Loucy (cell line): ENCODE results near the gene C2orf81.

Experiments used
- EZH2phosphoT487 ChIP-seq: fragments of 200-600 bp; IDR thresholded peaks from 2 replicates; pipeline ENCODE4 v1.6.1; 2018; ENCODE audit warnings: antibody characterized with exemption, mild to moderate bottlenecking, moderate library complexity, borderline replicate concordance
- TF ChIP-seq, protein P1 (sequence below): fragments of 200-600 bp; sonication (generic); conservative IDR thresholded peaks from 2 replicates; pipeline ENCODE4 v1.5.1; 2014; ENCODE audit warnings: mild to moderate bottlenecking, antibody characterized with exemption, low read length

DNA sequence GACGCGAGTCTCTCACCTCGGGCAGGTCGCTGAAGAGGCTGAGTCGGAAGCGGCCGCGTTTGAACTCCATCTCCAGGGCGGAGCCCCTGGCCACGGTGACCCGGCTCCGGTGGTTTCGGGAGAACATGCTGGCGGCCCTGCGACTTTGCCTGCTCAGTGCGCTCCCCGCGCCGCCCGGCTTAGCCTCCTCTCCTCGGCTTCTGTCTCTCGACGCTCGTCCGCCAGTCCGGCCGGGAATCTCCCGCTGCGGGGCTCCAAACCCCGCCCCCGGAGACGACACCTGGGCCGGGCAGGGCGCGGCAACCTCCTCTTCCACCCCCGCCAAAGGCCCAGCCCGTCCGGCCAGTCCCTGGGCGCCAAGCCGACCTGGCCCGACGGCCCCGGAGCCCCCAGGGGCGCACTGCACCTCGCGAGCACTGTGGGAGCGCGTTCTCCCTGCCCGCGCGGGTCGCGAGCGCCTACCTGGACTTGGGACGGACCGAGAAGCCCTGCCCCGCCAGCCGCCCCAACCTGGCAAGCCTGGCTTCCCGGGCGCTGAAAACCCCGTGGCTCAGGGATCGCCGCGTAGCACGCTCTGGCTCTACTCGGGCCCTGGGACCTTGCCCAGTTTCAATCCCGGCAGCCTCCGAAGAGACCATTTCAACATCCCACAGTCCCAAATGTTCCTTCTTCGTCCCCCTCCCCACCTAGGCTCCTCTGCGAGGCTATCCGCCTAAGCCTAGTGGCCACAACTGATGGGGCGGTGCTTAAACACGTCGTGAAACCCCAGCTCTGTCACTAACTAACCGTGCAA is 20.5 kb upstream of the C2orf81 start, which contains the start of gene RTKN:
- TF ChIP-seq, protein P1, sequence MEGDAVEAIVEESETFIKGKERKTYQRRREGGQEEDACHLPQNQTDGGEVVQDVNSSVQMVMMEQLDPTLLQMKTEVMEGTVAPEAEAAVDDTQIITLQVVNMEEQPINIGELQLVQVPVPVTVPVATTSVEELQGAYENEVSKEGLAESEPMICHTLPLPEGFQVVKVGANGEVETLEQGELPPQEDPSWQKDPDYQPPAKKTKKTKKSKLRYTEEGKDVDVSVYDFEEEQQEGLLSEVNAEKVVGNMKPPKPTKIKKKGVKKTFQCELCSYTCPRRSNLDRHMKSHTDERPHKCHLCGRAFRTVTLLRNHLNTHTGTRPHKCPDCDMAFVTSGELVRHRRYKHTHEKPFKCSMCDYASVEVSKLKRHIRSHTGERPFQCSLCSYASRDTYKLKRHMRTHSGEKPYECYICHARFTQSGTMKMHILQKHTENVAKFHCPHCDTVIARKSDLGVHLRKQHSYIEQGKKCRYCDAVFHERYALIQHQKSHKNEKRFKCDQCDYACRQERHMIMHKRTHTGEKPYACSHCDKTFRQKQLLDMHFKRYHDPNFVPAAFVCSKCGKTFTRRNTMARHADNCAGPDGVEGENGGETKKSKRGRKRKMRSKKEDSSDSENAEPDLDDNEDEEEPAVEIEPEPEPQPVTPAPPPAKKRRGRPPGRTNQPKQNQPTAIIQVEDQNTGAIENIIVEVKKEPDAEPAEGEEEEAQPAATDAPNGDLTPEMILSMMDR = no peak
- TF ChIP-seq EZH2phosphoT487 = no peak
